HEK293 (cell line): Measurements from ENCODE around the gene SLC25A42.
A peak's percentile ranks its signal among the peaks of the same experiment; 100 is the strongest.

Experiments used
- GLIS1 ChIP-seq: fragments of 450-650 bp; formaldehyde crosslinking; IDR thresholded peaks from 2 replicates; pipeline ENCODE4 v1.5.1; 2016; ENCODE audit warnings: missing biosample characterization, missing genetic modification characterization
- HOXD13 ChIP-seq: sonication (generic); formaldehyde crosslinking; IDR thresholded peaks from 2 replicates; pipeline ENCODE4 v1.8.0; 2022; ENCODE audit warnings: missing genetic modification reagents, borderline replicate concordance
- KLF1 ChIP-seq: fragments of 450-650 bp; formaldehyde crosslinking; IDR thresholded peaks from 2 replicates; pipeline ENCODE4 v1.5.1; 2016; ENCODE audit warnings: missing biosample characterization, missing genetic modification characterization
- KLF10 ChIP-seq: fragments of 450-650 bp; IDR thresholded peaks from 2 replicates; pipeline ENCODE4 v1.5.1; 2018; ENCODE audit warnings: missing biosample characterization, mild to moderate bottlenecking, missing genetic modification characterization
- KLF7 ChIP-seq: fragments of 450-650 bp; formaldehyde crosslinking; IDR thresholded peaks from 2 replicates; pipeline ENCODE4 v1.5.1; 2016; ENCODE audit warnings: missing biosample characterization, missing genetic modification characterization, borderline replicate concordance
- PRDM1 ChIP-seq: fragments of 450-650 bp; formaldehyde crosslinking; IDR thresholded peaks from 2 replicates; pipeline ENCODE4; 2016; ENCODE audit warnings: missing biosample characterization, missing genetic modification characterization
- REPIN1 ChIP-seq: fragments of 450-650 bp; formaldehyde crosslinking; IDR thresholded peaks from 2 replicates; pipeline ENCODE4 v1.5.1; 2017; ENCODE audit warnings: missing biosample characterization, missing genetic modification characterization, low read depth
- SP2 ChIP-seq: fragments of 450-650 bp; formaldehyde crosslinking; IDR thresholded peaks from 2 replicates; pipeline ENCODE4 v1.5.1; 2016; ENCODE audit warnings: missing biosample characterization, missing genetic modification characterization
- SP3 ChIP-seq: fragments of 450-650 bp; formaldehyde crosslinking; IDR thresholded peaks from 2 replicates; pipeline ENCODE4 v1.5.1; 2016; ENCODE audit warnings: missing biosample characterization, missing genetic modification characterization
- ZBTB11 ChIP-seq: fragments of 450-650 bp; formaldehyde crosslinking; conservative IDR thresholded peaks from 2 replicates; pipeline ENCODE4 v1.5.1; 2016; ENCODE audit warnings: low read depth, missing biosample characterization, missing genetic modification characterization
- ZBTB21 ChIP-seq: fragments of 450-650 bp; formaldehyde crosslinking; IDR thresholded peaks from 2 replicates; pipeline ENCODE4 v1.5.1; 2017; ENCODE audit warnings: missing biosample characterization, missing genetic modification characterization
- ZBTB6 ChIP-seq: fragments of 450-650 bp; formaldehyde crosslinking; IDR thresholded peaks from 2 replicates; pipeline ENCODE4 v1.5.1; 2017; ENCODE audit warnings: missing biosample characterization, missing genetic modification characterization
- ZEB2 ChIP-seq: fragments of 450-650 bp; formaldehyde crosslinking; IDR thresholded peaks from 2 replicates; pipeline ENCODE4 v1.5.1; 2016; ENCODE audit warnings: missing biosample characterization, missing genetic modification characterization
- ZIC2 ChIP-seq: fragments of 450-650 bp; formaldehyde crosslinking; IDR thresholded peaks from 2 replicates; pipeline ENCODE4 v1.5.1; 2016; ENCODE audit warnings: missing biosample characterization, missing genetic modification characterization
- ZNF335 ChIP-seq: fragments of 450-650 bp; formaldehyde crosslinking; conservative IDR thresholded peaks from 2 replicates; pipeline ENCODE4 v1.5.1; 2016; ENCODE audit warnings: missing biosample characterization, missing genetic modification characterization
- ZNF404 ChIP-seq: fragments of 450-650 bp; formaldehyde crosslinking; IDR thresholded peaks from 2 replicates; pipeline ENCODE4 v1.5.1; 2017; ENCODE audit warnings: missing biosample characterization, missing genetic modification characterization
- ZNF416 ChIP-seq: fragments of 450-650 bp; formaldehyde crosslinking; IDR thresholded peaks from 2 replicates; pipeline ENCODE4 v1.5.1; 2016; ENCODE audit warnings: missing biosample characterization, missing genetic modification characterization
- ZNF426 ChIP-seq: fragments of 450-650 bp; formaldehyde crosslinking; IDR thresholded peaks from 2 replicates; pipeline ENCODE4 v1.5.1; 2017; ENCODE audit warnings: missing biosample characterization, missing genetic modification characterization, mild to moderate bottlenecking, inconsistent platforms, moderate library complexity
- ZNF473 ChIP-seq: fragments of 450-650 bp; formaldehyde crosslinking; IDR thresholded peaks from 2 replicates; pipeline ENCODE4 v1.5.1; 2017; ENCODE audit warnings: missing biosample characterization, missing genetic modification characterization
- ZNF529 ChIP-seq: fragments of 450-650 bp; formaldehyde crosslinking; IDR thresholded peaks from 2 replicates; pipeline ENCODE4 v1.5.1; 2017; ENCODE audit warnings: missing genetic modification characterization, missing biosample characterization; ENCODE audit not compliant: insufficient replicate concordance
- ZNF530 ChIP-seq: fragments of 450-650 bp; formaldehyde crosslinking; IDR thresholded peaks from 2 replicates; pipeline ENCODE4 v1.5.1; 2016; ENCODE audit warnings: low read depth, missing biosample characterization, missing genetic modification characterization
- ZNF561 ChIP-seq: fragments of 450-650 bp; IDR thresholded peaks from 2 replicates; pipeline ENCODE4 v1.5.1; 2018; ENCODE audit warnings: missing biosample characterization, missing genetic modification characterization, borderline replicate concordance
- ZNF600 ChIP-seq: fragments of 450-650 bp; formaldehyde crosslinking; IDR thresholded peaks from 2 replicates; pipeline ENCODE4 v1.5.1; 2016; ENCODE audit warnings: missing biosample characterization, missing genetic modification characterization
- ZNF629 ChIP-seq: fragments of 450-650 bp; formaldehyde crosslinking; IDR thresholded peaks from 2 replicates; pipeline ENCODE4 v1.5.1; 2017; ENCODE audit warnings: missing biosample characterization, missing genetic modification characterization
- ZNF658 ChIP-seq: fragments of 450-650 bp; formaldehyde crosslinking; IDR thresholded peaks from 2 replicates; pipeline ENCODE4; 2016; ENCODE audit warnings: missing biosample characterization, missing genetic modification characterization
- ZNF677 ChIP-seq: fragments of 450-650 bp; IDR thresholded peaks from 2 replicates; pipeline ENCODE4 v1.5.0; 2018; ENCODE audit warnings: missing biosample characterization, mild to moderate bottlenecking, missing genetic modification characterization, moderate library complexity
- ZNF776 ChIP-seq: fragments of 450-650 bp; formaldehyde crosslinking; IDR thresholded peaks from 2 replicates; pipeline ENCODE4 v1.5.0; 2017; ENCODE audit warnings: missing biosample characterization, missing genetic modification characterization, borderline replicate concordance
- ZSCAN23 ChIP-seq: fragments of 450-650 bp; formaldehyde crosslinking; IDR thresholded peaks from 2 replicates; pipeline ENCODE4 v1.5.1; 2016; ENCODE audit warnings: missing biosample characterization, missing genetic modification characterization
- ZSCAN4 ChIP-seq: fragments of 450-650 bp; formaldehyde crosslinking; IDR thresholded peaks from 2 replicates; pipeline ENCODE4 v1.5.1; 2017; ENCODE audit warnings: missing biosample characterization, missing genetic modification characterization
- TF ChIP-seq, protein P1 (sequence below): fragments of 450-650 bp; formaldehyde crosslinking; IDR thresholded peaks from 2 replicates; pipeline ENCODE4 v1.5.1; 2016; ENCODE audit warnings: missing biosample characterization, missing genetic modification characterization
- TF ChIP-seq, protein P2 (sequence below): fragments of 450-650 bp; formaldehyde crosslinking; IDR thresholded peaks from 2 replicates; pipeline ENCODE4 v1.5.1; 2016; ENCODE audit warnings: missing biosample characterization, missing genetic modification characterization
- TF ChIP-seq, protein P3 (sequence below): fragments of 450-650 bp; IDR thresholded peaks from 2 replicates; pipeline ENCODE4 v1.5.1; 2018; ENCODE audit warnings: missing biosample characterization, mild to moderate bottlenecking, missing genetic modification characterization

The SLC25A42 gene

GRCh38 chr19:19034204-19034624 lies 29.6 kb upstream of the SLC25A42 start (continued):
- TF ChIP-seq ZNF561 (tag by site-specific recombination) (no peak), ZNF529 (tag by site-specific recombination) (no peak), GLIS1 (tag by site-specific recombination) (no peak), ZNF473 (no peak), KLF7 (tag by site-specific recombination) (peak; percentile 20; the same call in 1 of the 2 replicates), ZSCAN23 (tag by site-specific recombination) (no peak), KLF1 (tag by site-specific recombination) (peak; percentile 86), ZNF335 (peak; percentile 42; the same call in 1 of the 2 replicates), HOXD13 (CRISPR knock-in tag) (no peak), ZNF404 (tag by site-specific recombination) (no peak), ZNF416 (tag by site-specific recombination) (no peak), ZSCAN4 (tag by site-specific recombination) (no peak), ZBTB6 (no peak), PRDM1 (tag by site-specific recombination) (no peak), ZNF426 (tag by site-specific recombination) (no peak), SP3 (tag by site-specific recombination) (peak; percentile 67), KLF10 (tag by site-specific recombination) (peak; percentile 24; the same call in 1 of the 2 replicates), REPIN1 (tag by site-specific recombination) (no peak), ZNF629 (tag by site-specific recombination) (0 out of 2 replicates have a peak, but pooled peaks have one; percentile 13), ZNF530 (no peak), ZNF776 (tag by site-specific recombination) (no peak), ZIC2 (tag by site-specific recombination) (no peak), ZNF658 (tag by site-specific recombination) (no peak), ZNF677 (no peak), ZEB2 (tag by site-specific recombination) (no peak), ZBTB21 (tag by site-specific recombination) (no peak), ZNF600 (tag by site-specific recombination) (no peak), ZBTB11 (no peak), SP2 (peak; percentile 70)
- TF ChIP-seq, protein P1, sequence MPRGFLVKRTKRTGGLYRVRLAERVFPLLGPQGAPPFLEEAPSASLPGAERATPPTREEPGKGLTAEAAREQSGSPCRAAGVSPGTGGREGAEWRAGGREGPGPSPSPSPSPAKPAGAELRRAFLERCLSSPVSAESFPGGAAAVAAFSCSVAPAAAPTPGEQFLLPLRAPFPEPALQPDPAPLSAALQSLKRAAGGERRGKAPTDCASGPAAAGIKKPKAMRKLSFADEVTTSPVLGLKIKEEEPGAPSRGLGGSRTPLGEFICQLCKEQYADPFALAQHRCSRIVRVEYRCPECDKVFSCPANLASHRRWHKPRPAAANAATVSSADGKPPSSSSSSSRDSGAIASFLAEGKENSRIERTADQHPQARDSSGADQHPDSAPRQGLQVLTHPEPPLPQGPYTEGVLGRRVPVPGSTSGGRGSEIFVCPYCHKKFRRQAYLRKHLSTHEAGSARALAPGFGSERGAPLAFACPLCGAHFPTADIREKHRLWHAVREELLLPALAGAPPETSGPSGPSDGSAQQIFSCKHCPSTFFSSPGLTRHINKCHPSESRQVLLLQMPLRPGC (tag by site-specific recombination), result no peak
- TF ChIP-seq, protein P2, sequence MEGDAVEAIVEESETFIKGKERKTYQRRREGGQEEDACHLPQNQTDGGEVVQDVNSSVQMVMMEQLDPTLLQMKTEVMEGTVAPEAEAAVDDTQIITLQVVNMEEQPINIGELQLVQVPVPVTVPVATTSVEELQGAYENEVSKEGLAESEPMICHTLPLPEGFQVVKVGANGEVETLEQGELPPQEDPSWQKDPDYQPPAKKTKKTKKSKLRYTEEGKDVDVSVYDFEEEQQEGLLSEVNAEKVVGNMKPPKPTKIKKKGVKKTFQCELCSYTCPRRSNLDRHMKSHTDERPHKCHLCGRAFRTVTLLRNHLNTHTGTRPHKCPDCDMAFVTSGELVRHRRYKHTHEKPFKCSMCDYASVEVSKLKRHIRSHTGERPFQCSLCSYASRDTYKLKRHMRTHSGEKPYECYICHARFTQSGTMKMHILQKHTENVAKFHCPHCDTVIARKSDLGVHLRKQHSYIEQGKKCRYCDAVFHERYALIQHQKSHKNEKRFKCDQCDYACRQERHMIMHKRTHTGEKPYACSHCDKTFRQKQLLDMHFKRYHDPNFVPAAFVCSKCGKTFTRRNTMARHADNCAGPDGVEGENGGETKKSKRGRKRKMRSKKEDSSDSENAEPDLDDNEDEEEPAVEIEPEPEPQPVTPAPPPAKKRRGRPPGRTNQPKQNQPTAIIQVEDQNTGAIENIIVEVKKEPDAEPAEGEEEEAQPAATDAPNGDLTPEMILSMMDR (tag by site-specific recombination), result no peak
- TF ChIP-seq, protein P3, sequence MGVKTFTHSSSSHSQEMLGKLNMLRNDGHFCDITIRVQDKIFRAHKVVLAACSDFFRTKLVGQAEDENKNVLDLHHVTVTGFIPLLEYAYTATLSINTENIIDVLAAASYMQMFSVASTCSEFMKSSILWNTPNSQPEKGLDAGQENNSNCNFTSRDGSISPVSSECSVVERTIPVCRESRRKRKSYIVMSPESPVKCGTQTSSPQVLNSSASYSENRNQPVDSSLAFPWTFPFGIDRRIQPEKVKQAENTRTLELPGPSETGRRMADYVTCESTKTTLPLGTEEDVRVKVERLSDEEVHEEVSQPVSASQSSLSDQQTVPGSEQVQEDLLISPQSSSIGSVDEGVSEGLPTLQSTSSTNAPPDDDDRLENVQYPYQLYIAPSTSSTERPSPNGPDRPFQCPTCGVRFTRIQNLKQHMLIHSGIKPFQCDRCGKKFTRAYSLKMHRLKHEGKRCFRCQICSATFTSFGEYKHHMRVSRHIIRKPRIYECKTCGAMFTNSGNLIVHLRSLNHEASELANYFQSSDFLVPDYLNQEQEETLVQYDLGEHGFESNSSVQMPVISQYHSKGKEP (tag by site-specific recombination), result no peak
